ENCODE results near the gene TNFSF10. TPM values are rescaled to one million over a fixed set of nuclear protein-coding genes. Genes with fewer than 3 reads are reported as not detected.
"Not testable (repeated sequence)": the region's sequence is repeated elsewhere in the genome, so short reads cannot be mapped to it uniquely, and the experiment has no call there.

The TNFSF10 gene
- total RNA-seq, 1 donor from 2014 or later, result 77.5 TPM

GRCh38 chr3:172518929-172519640 lies 4.1 kb downstream of the TNFSF10 start:
- H3K4me3 Mint-ChIP-seq, result peak overlapping the region; percentile 87
- peak overlapping the region; percentile 78 for H3K27ac Mint-ChIP-seq
- peaks cover 77% of the 10 kb centered on the region for H3K36me3 Mint-ChIP-seq (ENCODE audit: low read depth)
- H3K27me3 Mint-ChIP-seq, result no peaks in the 10 kb centered on the region
- H3K9me3 Mint-ChIP-seq, result no peaks in the 10 kb centered on the region
- no peak for DNase-seq
- H3K4me1 Mint-ChIP-seq, result peaks cover 63% of the 10 kb centered on the region
- intact Hi-C loops (cut with micrococcal nuclease), result loop anchor here (1.0 kb wide), 3 partner anchors 11 to 61 kb away; no protein-coding TSS in a partner anchor

- Mint-ChIP-seq H3K9me3 (no peaks in the 10 kb centered on the region), H3K27me3 (no peaks in the 10 kb centered on the region), H3K36me3 (ENCODE audit: low read depth) (peaks cover 84% of the 10 kb centered on the region), H3K4me3 (peak overlapping the region; percentile 87), H3K4me1 (peaks cover 66% of the 10 kb centered on the region), H3K27ac (peak overlapping the region; percentile 98)
- DNase-seq, result peak; percentile 89
- intact Hi-C loops (cut with micrococcal nuclease), result loop anchor here (1.0 kb wide), 5 partner anchors 12 to 74 kb away; no protein-coding TSS in a partner anchor
Observed at GRCh38 chr3:172517859-172518466, 5.3 kb downstream of the TNFSF10 start.

DNA sequence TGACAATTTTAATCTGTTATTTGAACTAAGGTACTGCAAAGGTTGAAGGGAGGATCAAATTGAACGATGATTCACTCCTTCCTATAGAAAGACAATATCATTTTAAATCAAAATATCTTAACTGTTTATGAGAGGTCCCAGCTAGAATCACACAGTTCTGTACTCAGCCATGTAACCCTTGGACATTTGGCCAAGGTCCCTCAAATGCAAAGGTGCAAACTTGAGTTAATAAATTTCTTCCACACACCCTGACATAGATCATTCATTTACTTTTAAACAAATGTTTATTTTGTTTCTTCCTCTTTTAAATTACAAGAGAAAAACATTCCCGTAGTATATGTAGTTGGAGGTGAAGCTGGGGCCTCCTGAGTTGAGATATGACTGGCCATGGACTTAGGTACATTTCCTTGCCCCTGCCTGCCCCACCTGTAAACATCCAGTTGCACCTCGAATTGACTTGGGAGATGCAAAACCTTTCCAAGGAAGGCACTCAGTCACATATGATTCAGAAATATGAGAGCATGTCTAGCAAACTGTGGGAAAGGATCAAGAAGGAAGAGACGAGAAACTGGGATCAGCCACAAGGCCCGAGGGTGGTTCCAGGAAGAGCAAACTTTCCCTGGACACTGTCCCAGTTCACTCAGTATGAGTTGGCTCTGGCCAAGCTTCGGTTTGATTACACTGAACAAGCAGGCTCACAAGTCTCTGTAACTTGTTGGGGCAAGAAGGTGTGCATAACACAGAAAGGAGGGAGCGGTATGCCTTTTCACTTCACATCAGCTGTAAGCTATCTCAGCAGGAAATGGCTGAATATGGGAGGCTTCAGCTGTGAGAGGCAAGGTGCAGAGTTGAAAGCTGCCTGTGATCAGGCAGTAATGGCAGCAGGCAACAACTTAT lies 6.7 kb downstream of the TNFSF10 start:
- Mint-ChIP-seq H3K36me3 (ENCODE audit: low read depth) (peaks cover 88% of the 10 kb centered on the region), H3K4me1 (peaks cover 78% of the 10 kb centered on the region), H3K27ac (peak overlapping the region; percentile 98), H3K4me3 (peak overlapping the region; percentile 87), H3K9me3 (no peaks in the 10 kb centered on the region), H3K27me3 (no peaks in the 10 kb centered on the region)
- intact Hi-C loops (cut with micrococcal nuclease), result loop anchor here (1.0 kb wide), 2 partner anchors 10 to 76 kb away; no protein-coding TSS in a partner anchor
- DNase-seq, result peak; percentile 82

DNA sequence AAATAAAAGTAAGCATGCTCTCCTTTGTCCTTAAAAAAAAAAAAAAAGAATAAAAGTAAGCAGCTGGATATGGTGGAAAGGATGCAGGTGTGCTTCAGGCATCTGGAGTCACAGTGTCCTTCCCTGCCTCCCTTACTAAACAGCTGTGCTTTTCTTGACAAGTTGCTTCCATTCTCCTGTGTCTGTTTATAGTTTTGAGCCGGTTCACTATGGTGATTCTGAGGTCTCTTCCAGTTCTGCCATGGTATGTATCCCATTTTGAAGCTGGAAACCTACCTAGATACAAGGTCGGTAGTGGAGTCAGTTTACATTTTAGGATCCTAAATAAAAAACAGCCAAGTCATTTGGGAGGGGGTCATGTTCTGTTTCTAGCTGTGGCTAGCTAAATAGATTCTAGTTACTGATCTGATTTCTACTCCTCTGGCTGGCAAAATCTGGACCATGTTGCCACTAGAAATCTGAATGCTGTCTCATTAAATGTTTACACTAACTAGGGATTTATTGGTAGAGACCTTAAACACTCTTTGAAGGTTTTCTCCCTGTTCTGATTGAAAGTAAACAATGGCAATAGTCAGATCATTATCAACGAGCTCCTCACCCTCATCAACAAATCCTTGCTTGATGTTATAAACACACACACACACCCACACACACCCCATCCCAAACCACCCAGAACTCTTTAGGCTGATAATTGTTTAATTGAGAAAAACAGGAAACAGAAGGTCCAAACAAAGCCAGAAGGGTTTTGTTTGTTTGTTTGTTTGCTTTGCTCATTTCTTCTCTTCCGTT lies 7.9 kb downstream of the TNFSF10 start:
- Mint-ChIP-seq H3K36me3 (ENCODE audit: low read depth) (peaks cover 87% of the 10 kb centered on the region), H3K9me3 (no peaks in the 10 kb centered on the region), H3K27me3 (no peaks in the 10 kb centered on the region), H3K4me1 (peaks cover 82% of the 10 kb centered on the region), H3K4me3 (peak overlapping the region; percentile 87), H3K27ac (peak overlapping the region; percentile 98)
- intact Hi-C loops (cut with micrococcal nuclease), result no loop called here
- DNase-seq, result peak; percentile 61

- DNase-seq, result no peak
- Mint-ChIP-seq H3K9me3 (no peaks in the 10 kb centered on the region), H3K36me3 (ENCODE audit: low read depth) (peaks cover 87% of the 10 kb centered on the region), H3K4me3 (peak overlapping the region; percentile 87), H3K4me1 (peaks cover 81% of the 10 kb centered on the region), H3K27me3 (no peaks in the 10 kb centered on the region), H3K27ac (peak overlapping the region; percentile 98)
- intact Hi-C loops (cut with micrococcal nuclease), result no loop called here
Observed at GRCh38 chr3:172514678-172515077, 8.6 kb downstream of the TNFSF10 start.

DNA sequence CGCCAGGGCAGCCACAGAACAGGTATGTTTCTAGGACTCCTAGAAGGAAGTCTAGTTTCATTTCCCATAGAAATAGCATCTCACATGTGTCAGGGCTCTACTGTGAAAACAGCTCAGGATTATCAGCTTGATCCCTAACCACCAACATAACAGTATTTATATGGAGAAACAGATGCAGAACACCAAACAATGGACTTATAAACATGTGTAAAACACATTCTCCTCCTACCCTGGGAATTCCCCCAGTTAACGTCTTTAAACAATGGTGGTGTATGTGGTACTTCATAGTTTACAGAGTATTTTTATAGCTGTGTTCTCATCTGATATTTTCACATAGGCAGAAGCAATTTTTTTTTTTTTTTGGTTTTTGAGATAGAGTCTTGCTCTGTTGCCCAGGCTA lies 9.7 kb downstream of the TNFSF10 start:
- DNase-seq, result no peak
- no peaks in the 10 kb centered on the region for H3K9me3 Mint-ChIP-seq

DNA sequence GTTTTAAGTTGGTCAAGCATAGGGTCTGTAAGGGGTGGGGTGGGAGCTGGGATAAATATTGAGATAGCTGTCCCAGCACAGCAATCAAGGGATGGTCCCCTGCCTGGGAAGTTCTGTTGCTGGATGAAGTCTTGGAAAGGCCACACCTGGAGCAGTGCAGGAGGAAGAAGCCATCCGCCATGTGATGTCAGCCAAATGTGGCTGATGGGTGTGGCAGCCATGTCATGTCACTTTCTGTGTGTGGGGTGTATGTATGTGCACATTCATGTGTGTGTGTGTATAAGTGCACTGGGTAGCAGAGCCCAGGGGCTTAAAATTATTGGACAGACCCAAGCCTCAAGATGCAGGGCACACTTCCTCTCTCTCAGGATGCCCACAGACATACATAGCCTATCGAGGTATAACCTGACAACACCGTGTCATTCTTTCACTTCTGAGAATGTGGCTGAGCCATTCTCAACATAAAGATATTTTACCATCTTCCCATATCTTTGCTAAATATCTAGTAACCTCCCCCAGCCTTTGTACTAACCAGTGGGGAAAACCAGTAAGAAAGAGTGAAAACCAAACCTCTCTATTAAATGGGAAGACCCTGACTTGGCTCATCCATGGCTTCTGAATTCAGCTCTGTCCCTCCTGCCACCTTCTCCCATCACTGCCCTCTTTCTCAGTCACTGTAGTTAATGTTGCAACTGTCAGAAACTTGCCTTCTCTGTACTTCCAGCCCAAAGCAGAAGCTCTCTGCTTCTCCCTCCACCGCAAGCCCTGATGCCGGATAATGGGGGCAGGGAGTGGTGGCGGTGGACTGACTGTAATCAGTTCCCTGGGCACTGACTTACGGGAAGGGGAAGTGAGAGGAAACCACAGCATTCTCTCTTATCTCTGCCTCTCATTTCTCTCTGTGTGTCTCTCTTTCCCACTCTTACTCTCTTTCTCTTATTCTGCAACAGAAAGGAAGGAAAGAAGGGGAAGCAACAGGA lies 11.2 kb downstream of the TNFSF10 start:
- peaks cover 82% of the 10 kb centered on the region for H3K4me1 Mint-ChIP-seq
- peaks cover 94% of the 10 kb centered on the region for H3K36me3 Mint-ChIP-seq (ENCODE audit: low read depth)
- peak overlapping the region; percentile 77 for H3K4me3 Mint-ChIP-seq
- H3K9me3 Mint-ChIP-seq, result no peaks in the 10 kb centered on the region
- peak overlapping the region; percentile 92 for H3K27ac Mint-ChIP-seq
- intact Hi-C loops (cut with micrococcal nuclease), result loop anchor here (1.0 to 2.0 kb wide), 2 partner anchors 21 to 80 kb away; no protein-coding TSS in a partner anchor
- no peaks in the 10 kb centered on the region for H3K27me3 Mint-ChIP-seq
- DNase-seq, result peak; percentile 93

More for the DNA sequence above, 9.7 kb downstream of the TNFSF10 start:
- H3K4me1 Mint-ChIP-seq, result peaks cover 84% of the 10 kb centered on the region
- peaks cover 94% of the 10 kb centered on the region for H3K36me3 Mint-ChIP-seq (ENCODE audit: low read depth)
- H3K27ac Mint-ChIP-seq, result peak overlapping the region; percentile 98
- H3K4me3 Mint-ChIP-seq, result peak overlapping the region; percentile 87
- no peaks in the 10 kb centered on the region for H3K27me3 Mint-ChIP-seq
- intact Hi-C loops (cut with micrococcal nuclease), result loop anchor here (2.0 kb wide), 1 partner anchor 23 kb away; no protein-coding TSS in a partner anchor

DNA sequence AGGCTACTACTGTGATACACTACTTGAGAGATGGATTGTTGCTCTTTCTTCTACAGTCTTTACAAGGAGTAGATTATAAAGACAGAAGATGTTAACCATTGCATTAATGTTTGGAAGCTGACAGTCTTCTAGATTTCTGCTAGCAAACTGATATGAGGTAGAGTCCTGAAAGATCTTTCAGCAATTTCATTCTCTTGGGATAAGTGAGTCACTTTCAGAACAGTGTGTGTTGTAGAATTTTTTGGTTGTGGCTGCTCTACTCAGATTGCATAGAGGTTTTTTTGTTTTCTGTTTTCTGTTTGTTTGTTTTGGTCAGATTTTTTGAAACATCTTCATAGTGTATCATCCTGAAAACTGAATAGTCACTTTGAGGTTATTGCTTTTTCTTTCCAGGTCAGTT lies 17.1 kb downstream of the TNFSF10 start:
- Mint-ChIP-seq H3K9me3 (no peaks in the 10 kb centered on the region), H3K4me1 (peaks cover 42% of the 10 kb centered on the region), H3K4me3 (peak overlapping the region; percentile 44), H3K27me3 (no peaks in the 10 kb centered on the region), H3K27ac (peak overlapping the region; percentile 77), H3K36me3 (ENCODE audit: low read depth) (peaks cover 80% of the 10 kb centered on the region)
- intact Hi-C loops (cut with micrococcal nuclease), result loop anchor here (1.0 kb wide), 1 partner anchor 11 kb away; no protein-coding TSS in a partner anchor
- DNase-seq, result no peak

- Mint-ChIP-seq H3K4me1 (peaks cover 13% of the 10 kb centered on the region), H3K27ac (no peak overlapping the region), H3K36me3 (ENCODE audit: low read depth) (peaks cover 44% of the 10 kb centered on the region), H3K4me3 (no peak overlapping the region), H3K9me3 (peaks cover 3% of the 10 kb centered on the region), H3K27me3 (no peaks in the 10 kb centered on the region)
- DNase-seq, result no peak
- intact Hi-C loops (cut with micrococcal nuclease), result no loop called here
Observed at GRCh38 chr3:172501540-172501939, 21.7 kb downstream of the TNFSF10 start.

GRCh38 chr3:172490198-172490669 lies 33.0 kb downstream of the TNFSF10 start:
- not testable (repeated sequence) for H3K27me3 Mint-ChIP-seq, H3K9me3 Mint-ChIP-seq

DNA sequence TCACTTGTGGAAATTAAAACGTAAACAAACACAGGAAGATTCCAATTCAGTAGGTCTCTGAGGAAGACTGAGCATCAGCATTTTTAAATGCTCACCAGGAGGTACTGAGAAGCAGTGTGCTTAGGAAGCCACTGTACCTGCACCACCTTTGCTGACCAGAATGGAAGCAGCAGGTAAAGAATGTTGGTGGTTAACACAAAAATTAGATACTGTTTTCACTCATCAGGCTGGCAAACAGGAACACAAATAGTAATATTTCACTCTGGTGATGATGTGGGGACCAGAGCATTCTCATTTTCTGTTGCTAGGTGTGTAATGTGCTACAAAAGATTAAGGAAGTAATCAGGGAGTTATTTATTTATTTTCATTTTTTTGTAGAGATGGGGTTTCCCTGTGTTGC lies 45.1 kb downstream of the TNFSF10 start:
- intact Hi-C loops (cut with micrococcal nuclease), result loop anchor here (5.0 to 10.0 kb wide), 2 partner anchors 143 to 189 kb away; no protein-coding TSS in a partner anchor
- Mint-ChIP-seq H3K27me3 (peaks cover 5% of the 10 kb centered on the region), H3K9me3 (no peaks in the 10 kb centered on the region), H3K4me1 (peaks cover 17% of the 10 kb centered on the region), H3K36me3 (ENCODE audit: low read depth) (no peaks in the 10 kb centered on the region), H3K4me3 (no peak overlapping the region), H3K27ac (no peak overlapping the region)
- no peak for DNase-seq

More at GRCh38 chr3:172490198-172490669, 33.0 kb downstream of the TNFSF10 start:
- Mint-ChIP-seq H3K4me1 (peaks cover 15% of the 10 kb centered on the region), H3K27ac (peak overlapping the region; percentile 79), H3K4me3 (peak overlapping the region; percentile 68)
- intact Hi-C loops (cut with micrococcal nuclease), result loop anchor here (1.0 to 2.0 kb wide), 3 partner anchors 23 to 177 kb away; no protein-coding TSS in a partner anchor
- peak; percentile 92 for DNase-seq
- not testable (repeated sequence) for H3K36me3 Mint-ChIP-seq (ENCODE audit: low read depth)

DNA sequence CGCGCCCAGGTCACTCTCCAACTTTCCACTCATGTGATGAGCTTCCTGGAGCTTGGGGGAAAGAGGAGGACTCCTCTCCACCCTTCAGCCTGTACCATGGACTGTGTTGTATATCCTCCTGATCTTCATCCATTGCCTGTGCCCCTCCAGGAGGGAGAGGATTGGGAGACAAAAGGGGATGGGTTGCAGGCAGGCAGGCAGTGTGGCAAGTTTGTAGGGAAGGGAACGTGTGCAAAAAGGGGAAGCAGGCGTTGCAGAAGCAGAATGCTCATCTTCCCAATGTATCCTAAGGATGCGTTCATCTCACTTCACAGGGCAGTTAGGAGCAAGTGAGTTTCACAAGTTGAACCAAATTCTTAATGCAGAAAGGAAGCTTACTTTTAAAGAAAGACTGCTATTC lies 46.9 kb downstream of the TNFSF10 start:
- peak overlapping the region; percentile 87 for H3K4me3 Mint-ChIP-seq
- no peaks in the 10 kb centered on the region for H3K36me3 Mint-ChIP-seq (ENCODE audit: low read depth)
- H3K9me3 Mint-ChIP-seq, result peaks cover 5% of the 10 kb centered on the region
- intact Hi-C loops (cut with micrococcal nuclease), result loop anchor here (5.0 to 10.0 kb wide), 2 partner anchors 142 to 191 kb away; no protein-coding TSS in a partner anchor
- peaks cover 9% of the 10 kb centered on the region for H3K27me3 Mint-ChIP-seq
- H3K27ac Mint-ChIP-seq, result no peak overlapping the region
- peaks cover 17% of the 10 kb centered on the region for H3K4me1 Mint-ChIP-seq
- DNase-seq, result no peak
